EH (cell line): ENCODE results near the gene RTKN.
A peak's percentile ranks its signal among the peaks of the same experiment; 100 is the strongest.
"Not testable (repeated sequence)": the region's sequence is repeated elsewhere in the genome, so short reads cannot be mapped to it uniquely, and the experiment has no call there.

Experiments
- DNase-seq: peaks from one replicate; pipeline ENCODE4 v3.0.0-alpha.2; 2015; ENCODE audit warnings: low read depth

Gene RTKN

DNA sequence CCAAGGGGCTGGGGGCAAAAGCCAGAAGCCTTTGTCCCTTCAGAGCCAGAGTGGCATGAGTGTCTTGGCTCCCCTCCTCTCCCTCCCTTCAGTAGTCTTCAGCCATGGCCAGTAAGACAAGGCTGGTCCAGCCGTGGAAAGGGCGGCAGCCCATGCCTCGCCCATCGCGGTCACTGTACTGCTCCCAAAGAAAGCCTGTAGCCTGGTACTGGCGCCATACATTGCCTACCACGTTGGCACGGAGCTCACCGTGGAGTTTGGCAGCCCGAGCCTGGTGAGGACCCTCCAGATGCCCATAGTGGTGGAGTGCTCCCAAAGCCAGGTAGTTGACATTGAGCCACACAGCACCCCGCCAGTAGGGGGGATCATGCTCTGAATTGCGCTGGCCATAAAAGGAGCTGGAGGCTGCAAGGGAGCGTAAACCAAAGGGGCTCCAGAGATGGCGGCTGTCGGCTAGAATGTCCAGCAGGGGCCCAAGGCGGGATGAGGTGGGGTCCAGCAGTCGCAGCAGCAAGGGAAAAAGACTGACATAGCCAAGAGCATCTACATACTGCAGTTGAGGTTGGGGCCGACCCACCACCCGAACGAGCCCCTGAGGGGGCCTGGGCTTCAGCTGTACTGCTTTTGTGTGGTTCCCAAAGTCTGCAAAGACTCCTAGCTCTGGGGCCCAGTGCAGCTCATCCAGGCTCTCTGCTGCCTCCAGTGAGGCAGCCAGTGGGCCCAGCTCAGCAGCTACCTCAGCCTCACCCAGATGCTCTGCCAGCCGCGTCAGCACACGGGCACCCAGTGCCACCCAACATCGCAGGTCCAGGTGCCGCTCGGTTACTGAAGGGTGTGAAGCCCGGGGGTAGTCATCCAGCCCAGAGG lies 19.7 kb upstream of the RTKN start:
- DNase-seq: no peak

DNA sequence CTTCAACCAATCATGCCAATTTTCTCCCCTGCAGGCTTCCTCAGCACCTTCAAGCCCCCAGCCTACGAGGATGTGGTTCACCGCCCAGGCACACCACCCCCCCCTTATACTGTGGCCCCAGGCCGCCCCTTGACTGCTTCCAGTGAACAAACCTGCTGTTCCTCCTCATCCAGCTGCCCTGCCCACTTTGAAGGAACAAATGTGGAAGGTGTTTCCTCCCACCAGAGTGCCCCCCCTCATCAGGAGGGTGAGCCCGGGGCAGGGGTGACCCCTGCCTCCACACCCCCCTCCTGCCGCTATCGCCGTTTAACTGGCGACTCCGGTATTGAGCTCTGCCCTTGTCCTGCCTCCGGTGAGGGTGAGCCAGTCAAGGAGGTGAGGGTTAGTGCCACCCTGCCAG lies 18.4 kb upstream of the RTKN start:
- DNase-seq: not testable (repeated sequence)

DNA sequence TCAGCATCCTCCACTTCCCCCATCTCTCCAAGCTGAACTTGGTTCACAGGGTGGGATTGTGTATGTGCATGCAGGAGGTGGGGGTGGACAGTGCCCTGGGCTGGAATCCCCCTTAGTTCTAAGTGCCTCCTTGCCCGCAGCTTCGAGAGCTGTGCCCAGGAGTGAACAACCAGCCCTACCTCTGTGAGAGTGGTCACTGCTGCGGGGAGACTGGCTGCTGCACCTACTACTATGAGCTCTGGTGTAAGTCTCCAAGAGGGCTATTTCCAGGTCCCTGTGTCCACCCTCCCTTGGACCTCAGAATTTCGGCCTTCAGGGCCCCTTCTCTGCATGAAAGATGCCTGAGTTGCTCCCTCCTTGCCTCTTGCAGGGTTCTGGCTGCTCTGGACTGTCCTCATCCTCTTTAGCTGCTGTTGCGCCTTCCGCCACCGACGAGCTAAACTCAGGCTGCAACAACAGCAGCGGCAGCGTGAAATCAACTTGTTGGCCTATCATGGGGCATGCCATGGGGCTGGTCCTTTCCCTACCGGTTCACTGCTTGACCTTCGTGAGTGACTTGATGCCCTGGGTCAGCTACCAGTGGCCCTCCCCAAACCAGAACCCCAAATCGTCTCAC lies 17.9 kb upstream of the RTKN start:
- not testable (repeated sequence) for DNase-seq

DNA sequence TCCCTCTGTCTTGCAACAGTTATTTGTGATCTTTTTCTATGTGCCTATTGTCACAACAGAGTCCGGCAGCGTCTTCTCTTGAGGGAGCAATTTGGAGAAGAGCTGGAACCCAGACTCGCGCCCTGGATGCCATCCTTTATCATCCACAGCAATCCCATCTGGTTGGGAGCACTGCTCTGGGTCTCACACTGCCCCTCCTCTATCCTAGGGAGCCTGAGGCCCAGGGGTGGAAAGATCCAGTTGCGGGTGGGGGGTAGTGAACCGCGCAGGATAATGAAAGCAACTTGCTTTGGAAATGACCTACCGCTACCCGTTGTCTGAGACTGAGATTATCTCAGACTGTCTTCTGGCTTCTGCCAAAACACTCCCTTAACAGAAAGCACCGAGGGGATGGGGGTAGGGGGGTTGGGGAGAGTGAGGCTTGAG lies 17.2 kb upstream of the RTKN start:
- peak; percentile 19 for DNase-seq

DNA sequence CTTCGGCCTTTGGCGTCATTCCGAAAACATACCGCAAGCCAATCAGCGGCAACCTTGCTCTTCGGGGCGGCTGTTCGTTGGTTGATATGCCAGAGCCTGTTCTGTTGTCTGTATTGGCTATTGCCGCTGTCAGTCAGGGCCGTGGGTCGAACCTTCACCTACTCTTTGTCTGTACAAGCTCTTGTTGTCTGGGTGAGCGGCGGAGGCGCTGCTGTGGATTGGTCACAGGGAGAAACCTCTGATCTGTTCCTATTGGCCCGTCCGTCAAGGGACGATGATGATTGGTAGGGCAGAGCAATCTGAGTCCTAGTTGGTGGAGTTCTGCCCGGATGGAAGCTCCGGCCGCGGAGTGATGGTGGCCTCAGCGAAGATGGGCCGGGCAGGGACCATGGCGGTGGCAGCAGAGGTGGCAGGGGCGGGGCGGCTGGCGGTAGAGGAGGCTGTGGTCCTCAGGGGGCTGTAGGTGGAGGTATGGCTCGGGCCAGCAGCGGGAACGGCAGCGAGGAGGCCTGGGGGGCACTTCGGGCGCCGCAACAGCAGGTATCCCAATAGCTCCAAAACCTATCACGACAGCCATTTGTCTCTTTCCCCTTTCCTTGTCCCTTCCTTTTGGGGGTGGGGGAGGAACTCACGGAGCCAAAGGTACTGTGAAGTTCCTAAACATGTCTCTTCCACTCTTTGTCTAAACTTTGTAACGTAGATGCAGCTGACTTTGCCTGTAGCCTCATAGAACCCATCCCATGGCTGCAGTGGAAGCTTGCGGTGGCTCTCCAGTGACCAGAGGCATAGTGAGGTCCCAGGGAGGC lies 16.6 kb upstream of the RTKN start, which contains the start of gene WBP1:
Gene WBP1, plus strand, starts transcription at position 307 of the 806 bp plus-strand sequence. Its CDS starts 165 bp downstream, at position 472.
- DNase-seq: peak; percentile 100

DNA sequence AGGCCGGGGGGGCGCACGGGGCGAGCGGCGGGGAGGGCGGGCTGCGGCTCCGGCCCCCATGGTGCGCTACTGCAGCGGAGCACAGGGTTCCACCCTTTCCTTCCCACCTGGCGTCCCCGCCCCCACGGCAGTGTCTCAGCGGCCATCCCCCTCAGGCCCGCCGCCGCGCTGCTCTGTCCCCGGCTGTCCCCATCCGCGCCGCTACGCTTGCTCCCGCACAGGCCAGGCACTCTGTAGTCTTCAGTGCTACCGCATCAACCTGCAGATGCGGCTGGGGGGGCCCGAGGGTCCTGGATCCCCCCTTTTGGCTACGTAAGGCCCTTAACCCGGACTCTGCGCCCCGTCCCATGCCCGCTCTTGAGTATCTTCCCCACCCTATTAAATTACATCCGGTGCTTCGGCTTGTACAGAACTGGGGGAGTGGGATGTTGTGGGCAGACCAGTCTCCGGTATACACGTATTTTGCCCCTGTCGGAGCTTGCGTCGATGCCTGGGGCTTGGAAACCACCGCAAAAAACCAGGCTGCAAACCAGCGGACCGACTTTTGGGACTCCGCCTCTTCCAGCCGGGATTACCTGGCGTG lies 15.9 kb upstream of the RTKN start:
- DNase-seq: peak; percentile 43

DNA sequence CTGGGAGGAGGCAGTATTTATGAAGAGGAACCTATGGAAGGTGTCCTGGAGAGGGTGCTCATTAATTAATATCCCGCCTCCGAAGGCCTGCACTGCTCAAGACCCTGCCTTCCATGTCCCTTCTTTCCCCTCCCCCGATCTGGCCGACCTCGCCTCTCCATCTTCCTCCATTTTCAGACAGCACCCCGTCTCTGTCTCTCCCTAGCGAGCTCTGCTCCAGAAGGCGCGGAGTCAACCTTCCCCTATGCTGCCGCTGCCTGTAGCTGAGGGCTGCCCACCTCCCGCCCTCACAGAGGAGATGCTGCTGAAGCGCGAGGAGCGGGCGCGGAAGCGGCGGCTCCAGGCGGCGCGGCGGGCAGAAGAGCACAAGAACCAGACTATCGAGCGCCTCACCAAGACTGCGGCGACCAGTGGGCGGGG lies 15.4 kb upstream of the RTKN start:
- no peak for DNase-seq

DNA sequence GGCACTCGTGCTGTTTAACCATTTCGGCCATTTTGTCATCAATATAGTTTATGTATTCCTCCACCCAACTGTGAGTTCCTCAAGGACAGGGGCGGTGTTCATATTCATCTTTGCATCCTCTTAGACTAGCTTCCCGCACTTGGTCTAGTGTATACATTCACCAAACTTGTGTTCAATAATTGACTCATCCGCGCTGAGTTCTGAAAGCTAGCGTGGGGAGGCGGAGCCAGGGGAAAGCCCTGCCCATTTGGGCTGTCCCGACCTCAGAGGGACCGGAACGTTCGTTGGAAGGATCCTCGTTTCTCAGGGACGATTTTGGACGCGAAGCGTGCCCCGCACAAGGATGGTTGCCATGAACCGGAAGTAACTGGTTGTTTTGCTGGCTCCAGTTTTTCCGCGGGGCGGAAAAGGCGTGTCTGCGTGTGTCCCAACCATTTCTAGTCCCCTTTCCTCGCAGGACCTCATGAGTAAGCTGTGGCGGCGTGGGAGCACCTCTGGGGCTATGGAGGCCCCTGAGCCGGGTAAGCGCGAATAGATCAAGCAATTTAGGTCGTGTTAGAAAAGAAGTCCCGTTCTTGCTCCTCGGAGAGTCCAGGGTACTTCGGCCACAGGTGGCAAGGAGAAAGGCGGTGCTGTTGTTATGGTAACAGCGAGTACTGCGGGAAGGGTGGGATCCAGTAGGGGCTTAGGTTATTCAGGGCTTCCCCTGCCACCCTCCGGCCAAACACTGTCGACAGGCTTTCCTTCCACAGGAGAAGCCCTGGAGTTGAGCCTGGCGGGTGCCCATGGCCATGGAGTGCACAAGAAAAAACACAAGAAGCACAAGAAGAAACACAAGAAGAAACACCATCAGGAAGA lies 13.1 kb upstream of the RTKN start, which contains the start of gene INO80B:
Gene INO80B, plus strand, starts transcription at position 434 of the 858 bp plus-strand sequence. Its CDS starts 30 bp downstream, at position 464.
- peak; percentile 97 for DNase-seq

DNA sequence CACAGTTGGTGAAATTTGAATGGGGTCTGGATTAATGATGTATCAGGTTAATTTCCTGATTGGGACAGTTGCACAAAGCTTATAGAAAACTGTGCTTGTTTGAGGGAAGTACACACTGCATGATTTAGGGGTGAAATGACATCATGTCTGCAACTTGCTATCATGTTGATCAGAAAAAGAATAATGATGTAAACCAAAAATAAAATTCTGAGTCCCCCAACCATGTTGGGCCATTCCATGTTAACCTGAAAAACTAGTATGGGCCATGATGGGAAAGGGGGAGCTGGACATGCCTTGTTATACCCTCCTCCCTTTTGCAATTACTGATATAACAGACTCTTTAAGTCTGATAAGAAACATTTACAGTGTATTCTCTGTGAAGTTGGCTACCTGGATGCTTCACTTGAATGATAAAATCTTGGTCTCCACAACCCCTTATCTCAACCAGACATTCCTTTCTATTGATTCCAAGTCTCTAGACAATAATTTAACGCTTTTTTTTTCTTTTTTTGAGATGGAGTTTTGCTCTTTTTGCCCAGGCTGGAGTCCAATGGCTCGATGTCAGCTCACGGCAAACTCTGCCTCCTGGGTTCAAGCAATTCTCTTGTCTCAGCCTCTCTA lies 8.9 kb upstream of the RTKN start:
- DNase-seq: no peak

DNA sequence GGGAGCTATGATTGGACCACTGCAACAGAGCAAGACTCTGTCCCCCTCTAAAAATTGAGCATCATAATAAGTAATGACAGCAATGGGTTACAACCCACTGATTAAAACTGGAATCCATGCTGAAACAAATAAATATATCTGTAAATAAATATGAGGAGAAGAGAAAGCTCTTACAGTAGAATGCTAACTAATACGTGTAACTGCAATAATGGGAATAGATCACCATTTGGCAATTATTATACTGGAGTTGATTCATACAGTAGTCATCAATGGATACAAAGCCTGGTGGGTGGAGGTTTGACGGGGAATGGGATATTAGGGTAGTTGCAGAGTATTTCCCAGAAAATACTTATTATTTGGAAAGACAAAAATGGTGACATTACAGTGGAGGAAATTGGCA lies 7.0 kb upstream of the RTKN start:
- DNase-seq: no peak

DNA sequence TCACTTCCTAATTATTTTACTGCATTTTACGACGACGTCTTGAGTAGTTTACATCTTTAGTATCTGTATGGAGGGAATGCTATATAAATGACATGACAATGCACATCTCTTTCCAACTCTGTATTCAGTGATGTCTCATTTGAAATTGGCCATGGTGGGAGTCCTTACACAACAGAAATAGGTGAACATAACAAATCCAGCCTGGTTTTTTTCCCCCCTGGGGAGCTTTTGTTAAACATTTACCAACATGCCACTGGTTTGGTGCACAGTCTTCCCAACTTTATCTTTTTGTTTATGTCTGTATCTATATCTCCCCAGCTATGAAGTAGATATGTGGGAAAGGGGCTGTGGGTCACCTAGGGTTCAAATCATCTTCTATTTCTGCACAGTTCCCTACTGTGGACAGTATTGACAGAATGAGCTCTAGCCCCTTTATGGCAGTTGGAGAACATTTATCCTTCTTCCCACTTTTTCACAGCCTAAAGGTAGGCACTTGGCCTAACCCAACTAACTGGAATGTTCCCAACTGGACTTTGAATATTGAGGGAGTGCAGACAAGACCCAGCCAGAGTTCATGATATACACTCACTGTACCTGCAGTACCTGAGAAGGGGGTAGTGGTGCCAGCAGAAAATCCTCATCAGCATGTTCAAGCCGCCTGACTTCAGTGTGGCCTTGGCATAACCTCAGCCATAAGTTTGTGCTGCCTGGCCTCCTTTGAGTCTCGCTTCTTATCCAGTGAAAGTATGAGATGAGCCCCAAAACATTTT lies 5.7 kb upstream of the RTKN start:
- DNase-seq: no peak

DNA sequence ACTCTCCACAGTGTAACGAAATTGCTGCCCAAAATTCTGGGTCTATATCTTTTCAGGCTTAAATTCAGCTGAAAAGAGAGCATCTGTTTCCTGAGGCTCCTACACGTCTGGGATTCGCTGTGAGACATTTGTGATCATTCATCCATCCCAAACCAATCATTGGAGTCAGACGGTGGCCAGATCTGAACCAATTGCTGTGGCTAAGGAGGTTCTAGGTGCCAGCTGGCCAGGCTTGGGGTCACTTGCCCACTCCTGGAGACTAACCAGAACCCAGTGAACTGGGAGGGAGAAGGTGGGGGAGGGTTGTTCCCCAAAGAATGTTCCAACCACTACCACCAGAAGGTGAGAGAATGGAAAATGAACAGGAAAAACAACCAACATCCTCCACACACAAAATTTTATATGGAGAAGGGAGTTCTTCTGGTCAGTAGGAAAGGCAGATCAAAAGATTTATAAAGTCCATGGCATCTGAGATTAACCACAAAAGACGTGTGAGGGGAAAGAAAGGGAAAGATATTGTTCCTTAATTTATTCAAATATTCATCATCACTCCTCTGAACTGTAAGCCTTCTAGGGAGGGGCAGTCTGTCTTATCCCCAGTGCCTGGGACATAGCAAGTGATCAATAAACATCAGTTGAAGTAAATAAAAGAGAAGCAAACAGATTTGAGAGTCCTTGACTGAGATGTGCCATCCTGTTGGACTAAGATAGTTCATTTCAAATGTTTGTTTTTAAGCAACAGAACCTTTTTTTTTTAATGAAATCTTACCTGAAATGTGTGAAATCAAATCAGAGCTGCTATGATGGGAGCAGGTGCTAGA lies 3.0 kb upstream of the RTKN start:
- no peak for DNase-seq

DNA sequence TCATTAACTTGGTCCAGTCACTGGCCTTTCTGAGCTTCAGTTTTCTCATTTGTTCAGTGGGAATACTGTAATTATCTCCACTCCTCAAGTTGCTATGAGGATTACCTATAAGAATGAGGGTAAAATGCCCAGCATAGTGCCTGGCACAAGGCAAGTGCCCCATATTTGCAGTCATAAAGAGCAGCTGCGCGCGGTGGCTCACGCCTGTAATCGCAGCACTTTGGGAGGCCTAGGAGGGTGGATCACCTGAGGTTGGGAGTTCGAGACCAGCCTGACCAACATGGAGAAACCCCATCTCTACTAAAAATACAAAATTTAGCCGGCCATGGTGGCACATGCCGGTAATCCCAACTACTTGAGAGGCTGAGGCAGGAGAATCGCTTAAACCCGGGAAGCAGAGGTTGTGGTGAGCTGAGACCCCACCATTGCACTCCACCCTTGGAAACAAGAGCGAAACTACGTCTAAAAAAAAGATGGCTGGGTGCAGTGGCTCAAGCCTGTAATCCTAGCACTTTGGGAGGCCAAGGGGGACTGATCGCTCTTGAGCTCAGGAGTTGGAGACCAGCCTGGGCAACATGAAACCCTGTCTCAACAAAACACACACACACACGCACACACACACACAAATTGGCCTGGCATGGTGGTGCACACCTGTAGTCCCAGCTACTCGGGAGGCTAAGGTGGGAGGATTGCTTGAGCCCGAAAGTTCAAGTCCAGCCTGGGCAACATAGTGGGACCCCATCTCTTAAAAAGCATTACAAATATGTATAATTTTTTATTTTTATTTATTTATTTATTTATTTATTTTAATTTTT lies 953 bp upstream of the RTKN start:
- DNase-seq: not testable (repeated sequence)

DNA sequence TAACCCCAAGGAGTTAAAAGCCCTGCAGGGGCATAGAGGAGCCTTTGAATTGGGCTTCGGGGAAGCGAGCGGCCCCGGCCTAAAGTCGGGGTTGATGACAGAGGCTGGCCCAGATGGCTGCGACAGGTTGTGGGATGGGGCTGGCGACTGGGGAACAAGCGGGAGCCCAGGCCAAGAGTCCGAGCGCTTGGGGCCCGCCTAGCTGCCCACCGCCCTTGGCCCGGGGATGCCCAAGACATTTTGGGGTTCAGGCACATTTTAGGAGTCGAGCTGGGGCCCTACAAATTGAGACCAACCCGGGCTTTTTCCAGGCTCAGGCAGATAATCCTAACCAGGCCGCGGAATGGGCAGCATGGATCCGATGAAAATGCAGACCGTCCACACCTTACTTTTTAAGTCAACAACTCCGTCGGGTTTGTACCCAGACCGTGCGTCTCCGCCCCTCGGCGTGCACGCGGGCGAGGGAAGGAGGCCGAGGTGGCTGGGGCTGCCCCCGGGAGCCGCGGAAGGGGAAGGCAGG lies 507 bp downstream of the RTKN start:
- no peak for DNase-seq

DNA sequence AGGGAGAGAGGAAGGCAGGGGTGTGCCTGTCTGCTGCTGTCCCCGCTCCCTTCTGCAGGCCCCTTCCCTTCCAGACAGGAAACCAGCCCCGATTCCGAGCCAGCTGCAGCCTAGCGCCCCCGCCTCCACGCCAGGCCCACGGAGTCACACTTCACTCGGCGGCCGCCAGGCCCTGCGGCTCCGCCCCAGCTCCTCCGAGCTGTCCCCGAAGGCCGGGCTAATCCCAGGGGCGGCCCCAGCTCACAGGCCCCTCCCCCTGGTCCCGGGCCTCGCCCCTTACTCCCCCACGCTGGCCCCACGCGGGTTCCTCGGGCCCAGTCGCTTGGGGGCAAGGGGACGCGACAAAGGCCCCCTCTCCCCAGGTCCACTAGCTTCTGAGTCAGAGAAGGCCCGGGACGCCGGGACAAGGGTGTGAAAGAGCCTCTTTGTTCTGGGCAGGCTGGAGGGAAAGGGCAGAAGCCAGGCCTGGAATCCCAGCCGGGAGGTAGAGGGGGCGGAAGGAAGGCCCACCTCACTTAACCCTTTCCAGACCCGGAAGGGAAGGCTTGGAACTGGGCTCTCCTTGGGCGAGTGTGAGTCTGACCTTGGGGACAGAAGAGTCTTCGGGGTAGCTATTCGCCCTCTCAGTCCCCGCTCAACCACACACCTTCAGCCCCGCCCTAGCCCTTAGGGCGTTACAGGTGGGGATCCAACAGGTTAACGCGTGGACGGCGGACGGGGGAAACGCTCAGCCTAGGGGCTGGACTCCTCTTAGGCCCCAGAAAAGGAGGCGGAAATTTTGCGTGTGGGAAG lies 1.2 kb downstream of the RTKN start:
- peak; percentile 87 for DNase-seq

DNA sequence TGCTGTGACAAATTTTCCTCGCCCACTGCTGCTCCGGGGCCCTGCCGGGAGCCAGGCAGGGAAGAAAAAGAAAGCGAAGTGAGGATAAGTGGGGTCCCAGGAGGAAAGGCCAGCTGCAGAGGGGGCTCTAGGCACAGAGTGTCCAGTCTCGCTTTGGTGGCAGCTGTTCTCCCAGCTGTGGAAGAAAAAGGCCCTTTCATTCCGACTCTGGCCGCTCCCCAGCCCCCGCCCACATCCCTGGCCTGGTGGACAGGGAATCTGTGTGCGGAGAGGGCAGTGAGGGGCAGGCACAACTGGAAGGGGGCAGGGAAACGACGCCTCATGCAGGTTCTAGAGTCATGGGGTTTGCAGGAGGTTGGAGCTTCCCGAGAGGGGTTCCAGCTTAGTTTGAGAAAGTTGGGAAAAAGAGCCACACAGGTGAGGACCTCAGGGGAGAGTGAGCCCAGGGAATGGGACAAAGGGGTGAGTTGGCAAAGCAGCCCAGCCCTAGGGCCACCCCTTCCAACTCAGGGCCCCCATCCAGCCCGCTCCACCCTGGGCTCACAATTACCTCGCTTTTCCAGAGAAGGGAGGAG lies 1.8 kb downstream of the RTKN start:
- DNase-seq: peak; percentile 65

DNA sequence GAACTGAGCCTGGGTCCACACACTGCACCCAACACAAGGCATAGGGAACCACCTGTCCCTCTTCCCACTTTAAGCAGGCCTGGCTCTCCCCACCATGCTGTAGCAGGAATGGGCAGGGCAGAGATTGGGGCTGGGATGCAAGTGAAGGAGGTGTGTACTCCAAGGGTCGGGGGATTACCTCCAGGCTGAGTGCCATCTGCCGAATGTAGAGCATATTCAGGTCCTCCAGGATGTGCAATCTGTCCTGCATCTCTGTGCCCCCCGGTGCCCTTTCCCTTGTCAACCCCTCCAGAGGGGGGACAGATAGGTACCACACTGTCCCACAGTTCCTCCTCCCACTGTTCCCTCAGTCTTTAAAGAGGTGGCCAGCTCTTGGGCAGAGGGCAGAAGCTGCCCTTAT lies 2.4 kb downstream of the RTKN start:
- no peak for DNase-seq
